DMS79 (cell line): ENCODE data around the gene CHRDL2.
"Not testable (repeated sequence)": the region's sequence is repeated elsewhere in the genome, so short reads cannot be mapped to it uniquely, and the experiment has no call there.

Source experiments
- DNase-seq: peaks from one replicate; lab custom pipeline; 2025; lab: John Stamatoyannopoulos, UW

CHRDL2 gene, protein sequence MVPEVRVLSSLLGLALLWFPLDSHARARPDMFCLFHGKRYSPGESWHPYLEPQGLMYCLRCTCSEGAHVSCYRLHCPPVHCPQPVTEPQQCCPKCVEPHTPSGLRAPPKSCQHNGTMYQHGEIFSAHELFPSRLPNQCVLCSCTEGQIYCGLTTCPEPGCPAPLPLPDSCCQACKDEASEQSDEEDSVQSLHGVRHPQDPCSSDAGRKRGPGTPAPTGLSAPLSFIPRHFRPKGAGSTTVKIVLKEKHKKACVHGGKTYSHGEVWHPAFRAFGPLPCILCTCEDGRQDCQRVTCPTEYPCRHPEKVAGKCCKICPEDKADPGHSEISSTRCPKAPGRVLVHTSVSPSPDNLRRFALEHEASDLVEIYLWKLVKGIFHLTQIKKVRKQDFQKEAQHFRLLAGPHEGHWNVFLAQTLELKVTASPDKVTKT

GRCh38 chr11:74731301-74732094 is at the start of gene CHRDL2:
CHRDL2 (minus strand) TSS chr11:74731426; CDS start chr11:74730888, 538 bp downstream.
- no peak for DNase-seq

DNA sequence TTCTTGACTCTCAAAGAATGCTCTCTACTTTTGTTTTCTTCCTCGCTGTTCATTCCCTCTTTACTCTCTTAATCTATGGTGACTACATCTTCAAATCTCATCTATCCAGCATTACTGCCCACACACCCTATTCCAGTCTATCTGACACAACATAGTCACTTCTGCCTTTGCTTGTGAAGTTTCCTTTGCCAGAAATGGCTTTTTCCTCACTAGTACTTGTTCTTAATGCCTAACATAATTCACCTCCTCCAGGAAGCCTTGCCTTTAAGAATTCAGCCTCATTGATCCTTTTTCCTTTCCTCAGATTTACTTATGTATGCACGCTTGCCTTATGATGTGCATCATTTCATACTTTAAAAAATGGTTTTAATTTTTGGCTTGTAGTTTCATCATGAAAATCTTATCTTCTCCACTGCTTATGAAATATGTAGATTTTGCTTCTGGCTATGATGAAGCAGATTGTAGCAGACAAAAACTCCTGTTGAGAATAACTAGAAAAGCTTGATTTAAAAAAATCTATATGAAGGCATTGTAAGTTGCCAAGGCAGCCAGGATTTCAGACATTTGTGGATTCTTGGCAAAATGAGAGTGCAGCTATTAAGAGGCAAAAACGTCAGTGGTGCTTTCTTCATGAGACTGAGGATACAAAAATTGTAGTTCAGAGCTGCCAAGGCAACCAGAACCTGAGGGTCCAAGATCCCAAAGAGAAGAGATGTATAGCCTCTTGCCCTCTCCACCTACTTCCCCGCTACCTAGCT is 49.2 kb upstream of the CHRDL2 start:
- DNase-seq: no peak

- DNase-seq: no peak
These were observed 47.4 kb upstream of the CHRDL2 start for GRCh38 chr11:74778581-74778980.

DNA sequence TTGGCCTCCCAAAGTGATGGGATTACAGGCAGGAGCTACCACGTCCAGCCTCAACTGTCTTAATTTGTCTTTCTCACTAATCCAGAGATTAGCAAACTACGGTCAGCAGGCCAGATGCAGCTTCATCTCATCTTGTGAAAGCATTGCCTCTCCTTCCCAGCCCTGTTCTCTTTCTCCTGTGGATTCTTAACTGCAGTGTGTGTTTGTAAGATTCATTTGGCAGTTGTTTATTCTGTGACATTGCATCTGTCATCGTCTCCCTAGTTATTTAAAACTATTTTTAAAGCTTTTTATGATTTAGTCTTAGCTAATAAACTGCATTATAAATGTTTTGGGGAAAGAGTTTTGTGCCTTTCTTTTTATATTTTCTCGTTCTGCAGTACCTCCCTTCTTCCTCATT is 46.7 kb upstream of the CHRDL2 start:
- DNase-seq: no peak

GRCh38 chr11:74777038-74777437 is 45.8 kb upstream of the CHRDL2 start:
- no peak for DNase-seq

GRCh38 chr11:74776546-74776945 is 45.3 kb upstream of the CHRDL2 start:
- DNase-seq: no peak

- DNase-seq: no peak
These were observed 44.5 kb upstream of the CHRDL2 start for GRCh38 chr11:74775762-74776161.

- DNase-seq: no peak
These were observed 42.2 kb upstream of the CHRDL2 start for GRCh38 chr11:74773476-74773875.

DNA sequence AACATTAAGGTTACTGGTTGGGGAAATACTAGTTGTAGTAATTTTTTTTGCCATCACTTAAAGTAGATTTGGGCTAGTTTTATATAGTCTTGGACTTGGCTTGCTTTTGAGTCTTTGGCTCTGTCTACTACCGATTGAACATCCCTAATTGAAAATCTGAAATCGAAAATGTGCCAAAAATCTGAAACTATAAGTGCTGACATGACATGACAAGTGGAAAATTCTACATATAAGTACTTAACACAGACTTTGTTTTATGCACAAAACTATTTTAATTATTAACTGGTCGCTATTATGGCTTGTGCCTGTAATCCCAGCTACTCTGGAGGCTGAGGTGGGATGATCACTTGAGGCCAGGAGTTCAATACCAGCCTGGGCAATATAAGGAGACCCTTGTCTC is 39.9 kb upstream of the CHRDL2 start:
- no peak for DNase-seq

- DNase-seq: no peak
These were observed 39.2 kb upstream of the CHRDL2 start for GRCh38 chr11:74770456-74770855.

- no peak for DNase-seq
These were observed 38.0 kb upstream of the CHRDL2 start for GRCh38 chr11:74769055-74769707.

DNA sequence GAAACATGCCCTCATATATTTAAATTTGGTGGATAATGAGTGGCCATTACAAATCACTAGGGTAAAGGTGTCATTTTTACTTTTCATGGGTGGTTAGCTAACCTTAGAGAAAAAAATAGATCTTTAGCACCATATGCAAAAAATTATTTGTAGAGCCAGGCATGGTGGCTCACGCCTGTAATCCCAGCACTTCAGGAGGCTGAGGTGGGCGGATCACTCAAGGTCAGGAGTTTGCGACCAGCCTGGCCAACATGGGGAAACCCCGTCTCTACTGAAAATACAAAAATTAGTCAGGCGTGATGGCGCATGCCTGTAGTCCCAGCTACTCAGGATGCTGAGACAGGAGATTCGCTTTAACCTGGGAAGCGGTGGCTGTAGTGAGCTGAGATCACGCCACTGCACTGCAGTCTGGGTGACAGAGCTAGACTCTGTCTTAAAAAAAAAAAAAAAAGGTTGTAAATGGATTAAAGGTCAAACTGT is 37.0 kb upstream of the CHRDL2 start:
- not testable (repeated sequence) for DNase-seq

DNA sequence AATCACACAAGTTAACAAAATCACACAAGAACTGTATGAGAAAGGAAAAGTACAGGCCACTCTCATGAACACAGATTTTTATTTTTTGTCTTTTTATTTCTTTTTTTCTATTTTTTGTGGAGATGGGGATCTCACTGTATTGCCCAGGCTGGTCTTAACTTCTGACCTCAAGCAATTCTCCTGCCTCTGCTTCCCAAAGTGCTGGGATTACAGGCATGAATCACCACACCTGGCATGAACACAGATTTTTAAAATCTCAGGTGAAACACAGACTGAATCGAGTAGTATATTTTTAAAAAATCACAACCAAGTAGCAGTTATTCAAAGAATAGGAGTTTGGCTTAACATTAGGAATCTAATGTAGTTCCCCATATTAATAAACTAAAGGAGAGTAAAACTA is 35.7 kb upstream of the CHRDL2 start:
- no peak for DNase-seq

- no peak for DNase-seq
These were observed 25.3 kb upstream of the CHRDL2 start for GRCh38 chr11:74756571-74756970.

DNA sequence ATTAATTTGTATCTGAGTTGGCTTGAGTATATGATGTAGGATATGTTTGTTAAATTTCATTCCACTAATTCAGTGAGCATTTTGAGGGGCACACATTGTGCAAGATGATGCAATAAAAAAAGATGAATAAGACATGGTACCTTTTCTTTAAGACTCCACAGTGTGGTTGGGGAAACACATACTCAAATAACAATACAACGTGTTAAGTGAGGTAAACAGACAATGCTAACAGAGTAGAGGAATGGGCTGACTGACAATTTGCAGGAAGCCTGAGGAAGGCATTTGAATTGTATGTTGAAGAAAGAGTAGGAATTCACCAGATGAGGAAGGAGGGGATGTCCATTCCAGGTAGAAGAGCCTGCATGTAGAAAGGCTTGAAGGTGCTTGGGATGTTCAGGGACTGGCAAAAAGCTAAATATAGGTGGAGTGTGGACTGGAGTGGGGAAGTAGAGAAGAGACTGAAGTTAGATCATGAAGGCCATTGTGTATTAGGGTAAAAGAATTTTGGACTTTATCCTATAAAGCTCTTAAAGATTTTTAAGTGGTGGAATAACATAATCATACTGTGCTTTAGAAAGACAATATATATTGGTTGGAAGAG is 24.3 kb upstream of the CHRDL2 start:
- DNase-seq: no peak

DNA sequence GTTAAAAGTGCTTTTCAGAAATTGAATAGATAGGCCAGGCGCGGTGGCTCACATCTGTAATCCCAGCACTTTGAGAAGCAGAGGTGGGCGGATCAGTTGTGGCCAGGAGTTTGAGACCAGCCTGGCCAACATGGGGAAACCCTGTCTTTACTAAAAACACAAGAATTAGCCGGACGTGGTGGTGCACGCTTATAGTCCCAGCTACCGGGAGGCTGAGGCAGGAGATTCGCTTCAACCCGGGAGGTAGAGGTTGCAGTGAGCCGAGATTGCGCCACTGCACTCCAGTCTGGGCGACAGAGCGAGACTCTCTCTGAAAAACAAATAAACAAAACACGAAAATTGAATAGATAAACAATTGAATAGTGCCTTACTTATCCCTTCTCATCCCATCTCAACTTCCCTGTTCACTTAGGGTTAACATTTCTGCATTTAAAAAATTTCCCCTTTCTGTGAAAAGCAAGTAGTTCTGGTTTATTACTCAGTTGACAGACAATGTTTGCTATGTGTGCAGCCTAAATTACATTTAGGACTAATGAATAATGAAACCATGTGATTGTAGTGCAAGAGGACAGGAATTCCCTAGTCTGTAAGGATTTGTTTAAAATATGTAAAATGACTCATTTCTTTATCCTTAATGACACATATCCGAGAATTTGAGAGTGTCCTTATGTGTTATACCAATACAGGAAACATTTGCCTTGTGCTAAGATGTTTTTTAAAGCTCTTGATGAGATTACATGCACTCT is 23.5 kb upstream of the CHRDL2 start:
- DNase-seq: no peak

- DNase-seq: no peak
These were observed 20.1 kb upstream of the CHRDL2 start for GRCh38 chr11:74751303-74751702.

DNA sequence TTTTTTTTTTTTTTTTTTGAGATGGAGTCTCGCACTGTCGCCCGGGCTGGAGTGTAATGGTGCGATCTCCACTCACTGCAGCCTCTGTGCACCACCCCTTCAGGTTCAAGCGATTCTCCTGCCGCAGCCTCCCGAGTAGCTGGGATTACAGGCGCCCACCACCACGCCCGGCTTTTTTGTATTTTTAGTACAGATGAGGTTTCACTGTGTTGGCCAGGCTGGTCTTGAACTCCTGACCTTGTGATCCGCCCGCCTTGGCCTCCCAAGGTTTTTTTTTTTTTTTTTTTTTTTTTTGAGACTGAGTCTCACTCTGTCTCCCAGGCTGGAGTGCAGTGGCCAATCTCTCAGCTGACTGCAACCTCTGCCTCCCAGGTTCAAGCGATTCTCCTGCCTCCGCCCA is 19.4 kb upstream of the CHRDL2 start:
- DNase-seq: not testable (repeated sequence)

DNA sequence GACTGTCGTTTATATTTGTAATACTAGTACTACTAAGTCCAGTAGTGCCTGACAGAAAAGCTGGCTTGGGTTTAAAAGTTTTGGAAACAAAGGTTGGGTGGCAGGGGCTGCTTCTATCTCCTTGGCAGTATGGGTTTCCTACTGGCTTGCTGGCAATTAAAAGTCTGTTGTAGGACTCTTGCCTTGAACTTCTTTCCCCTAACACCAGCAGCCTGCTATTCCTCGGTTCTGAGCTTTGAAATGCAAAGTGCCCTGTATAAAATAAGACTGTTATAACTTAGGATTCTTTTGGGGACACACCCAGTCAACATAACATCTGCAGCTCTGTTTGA is 18.7 kb upstream of the CHRDL2 start:
- no peak for DNase-seq

GRCh38 chr11:74749127-74749964 is 18.1 kb upstream of the CHRDL2 start:
- DNase-seq: peak; percentile 64
